Body of pancreas (tissue), 4 donors: ENCODE results near the gene TMEM182. TPM values are rescaled to one million over a fixed set of nuclear protein-coding genes. Genes with fewer than 3 reads are reported as not detected.

ENCODE experiments used
- ATAC-seq: fragments of 150-250 bp; one replicate; pipeline ENCODE4 v1.9.1; 2016
- DNase-seq, 4 donors: peaks; one replicate each; pipeline ENCODE4 v3.0.0-alpha.2; 2019
- H3K27ac ChIP-seq, 4 donors: fragments of 200-600 bp; sonication (generic); 1 replicate in 3 of 4; 2 replicates in 1 of 4; pipeline versions ENCODE4 v1.5.1 to v1.6.1; 2016 to 2019; ENCODE audit warnings: mild to moderate bottlenecking in 1 of 4, mixed read lengths in 1 of 4, moderate library complexity in 1 of 4
- H3K27me3 ChIP-seq, 2 donors: fragments of 200-600 bp; sonication (generic); one replicate each; pipeline ENCODE4 v1.6.0; 2016; ENCODE audit warnings: mild to moderate bottlenecking in 1 of 2
- H3K36me3 ChIP-seq, 2 donors: fragments of 200-600 bp; sonication (generic); replicated peaks in 1 of 2; 2 replicates each; pipeline ENCODE4 v1.5.1; 2016; ENCODE audit warnings: low read depth in 2 of 2; ENCODE audit not compliant: insufficient read depth in 1 of 2
- H3K4me1 ChIP-seq: fragments of 200-600 bp; sonication (generic); one replicate; pipeline ENCODE4 v1.6.0; 2016
- H3K4me3 ChIP-seq, 2 donors: fragments of 200-600 bp; sonication (generic); 1 replicate in 1 of 2; 2 replicates in 1 of 2; pipeline ENCODE4 v1.5.1; 2016 to 2019
- H3K9me3 ChIP-seq, 3 donors: fragments of 200-600 bp; sonication (generic); 1 replicate in 2 of 3; 2 replicates in 1 of 3; pipeline ENCODE4 v1.5.1; 2016
- POLR2A ChIP-seq, 3 donors: fragments of 450-650 bp; IDR thresholded peaks; one replicate each; pipeline ENCODE4 v1.6.1; 2016; ENCODE audit warnings: antibody characterized with exemption in 3 of 3, mild to moderate bottlenecking in 2 of 3
- WGBS, 2 donors: methylation state at CpG; one replicate each; pipeline ENCODE4 v1.1.5; 2017; 5-methylcytosine and 5-hydroxymethylcytosine counted together
- intact Hi-C: fragments of 100-400 bp; cut with DNase I; formaldehyde crosslinking; loops from one replicate; pipeline ENCODE4 v1.15.1; 2023
- total RNA-seq, 2 donors: library from RNA; depleted of rRNA; stranded (reverse); fragments of >200 nt; gene quantifications; one replicate each; pipeline ENCODE4 v1.1.0, GENCODE V29; 2016
- TF ChIP-seq, protein P1 (sequence below), 7 experiments: fragments of 450-650 bp in 4 of 7; fragments of 200-600 bp in 3 of 7; sonication (generic) in 3 of 7; IDR thresholded peaks; one replicate each; pipeline ENCODE4 v1.5.1; 2016 to 2019; ENCODE audit warnings: antibody characterized with exemption in 7 of 7

The TMEM182 gene
- total RNA-seq, 2 donors from 2014 or later, result 0.33 to 1.8 TPM

- ATAC-seq (no peak), DNase-seq (no peak)
- Histone ChIP-seq H3K4me1 (no peaks in the 10 kb centered on the region), H3K4me3 (no peak overlapping the region), H3K9me3 (no peaks in the 10 kb centered on the region), H3K27ac (no peak overlapping the region), H3K27me3 (no peaks in the 10 kb centered on the region), H3K36me3 (no peaks in the 10 kb centered on the region)
- intact Hi-C loops, result no loop called here
- WGBS, 2 donors, result 79 to 85% methylated on average over 3 to 5 of the region's 5 CpGs
- no peak for TF ChIP-seq POLR2A (IDR thresholded peaks at IDR 0.05)
- TF ChIP-seq, protein P1, sequence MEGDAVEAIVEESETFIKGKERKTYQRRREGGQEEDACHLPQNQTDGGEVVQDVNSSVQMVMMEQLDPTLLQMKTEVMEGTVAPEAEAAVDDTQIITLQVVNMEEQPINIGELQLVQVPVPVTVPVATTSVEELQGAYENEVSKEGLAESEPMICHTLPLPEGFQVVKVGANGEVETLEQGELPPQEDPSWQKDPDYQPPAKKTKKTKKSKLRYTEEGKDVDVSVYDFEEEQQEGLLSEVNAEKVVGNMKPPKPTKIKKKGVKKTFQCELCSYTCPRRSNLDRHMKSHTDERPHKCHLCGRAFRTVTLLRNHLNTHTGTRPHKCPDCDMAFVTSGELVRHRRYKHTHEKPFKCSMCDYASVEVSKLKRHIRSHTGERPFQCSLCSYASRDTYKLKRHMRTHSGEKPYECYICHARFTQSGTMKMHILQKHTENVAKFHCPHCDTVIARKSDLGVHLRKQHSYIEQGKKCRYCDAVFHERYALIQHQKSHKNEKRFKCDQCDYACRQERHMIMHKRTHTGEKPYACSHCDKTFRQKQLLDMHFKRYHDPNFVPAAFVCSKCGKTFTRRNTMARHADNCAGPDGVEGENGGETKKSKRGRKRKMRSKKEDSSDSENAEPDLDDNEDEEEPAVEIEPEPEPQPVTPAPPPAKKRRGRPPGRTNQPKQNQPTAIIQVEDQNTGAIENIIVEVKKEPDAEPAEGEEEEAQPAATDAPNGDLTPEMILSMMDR (IDR thresholded peaks at IDR 0.05), result no peak
These were observed 26.5 kb downstream of the TMEM182 start for GRCh38 chr2:102788216-102788884.

- Histone ChIP-seq H3K36me3 (no peaks in the 10 kb centered on the region), H3K9me3 (no peaks in the 10 kb centered on the region), H3K4me1 (no peaks in the 10 kb centered on the region), H3K27ac (no peak overlapping the region), H3K27me3 (no peaks in the 10 kb centered on the region), H3K4me3 (no peak overlapping the region)
- DNase-seq (no peak), ATAC-seq (no peak)
- TF ChIP-seq, protein P1 (IDR thresholded peaks at IDR 0.05), result no peak
- no peak for TF ChIP-seq POLR2A (IDR thresholded peaks at IDR 0.05)
- intact Hi-C loops, result no loop called here
- WGBS, 2 donors, result 74 to 94% methylated on average over 8 of the region's 8 CpGs
These were observed 27.0 kb downstream of the TMEM182 start for GRCh38 chr2:102788885-102789260.

DNA sequence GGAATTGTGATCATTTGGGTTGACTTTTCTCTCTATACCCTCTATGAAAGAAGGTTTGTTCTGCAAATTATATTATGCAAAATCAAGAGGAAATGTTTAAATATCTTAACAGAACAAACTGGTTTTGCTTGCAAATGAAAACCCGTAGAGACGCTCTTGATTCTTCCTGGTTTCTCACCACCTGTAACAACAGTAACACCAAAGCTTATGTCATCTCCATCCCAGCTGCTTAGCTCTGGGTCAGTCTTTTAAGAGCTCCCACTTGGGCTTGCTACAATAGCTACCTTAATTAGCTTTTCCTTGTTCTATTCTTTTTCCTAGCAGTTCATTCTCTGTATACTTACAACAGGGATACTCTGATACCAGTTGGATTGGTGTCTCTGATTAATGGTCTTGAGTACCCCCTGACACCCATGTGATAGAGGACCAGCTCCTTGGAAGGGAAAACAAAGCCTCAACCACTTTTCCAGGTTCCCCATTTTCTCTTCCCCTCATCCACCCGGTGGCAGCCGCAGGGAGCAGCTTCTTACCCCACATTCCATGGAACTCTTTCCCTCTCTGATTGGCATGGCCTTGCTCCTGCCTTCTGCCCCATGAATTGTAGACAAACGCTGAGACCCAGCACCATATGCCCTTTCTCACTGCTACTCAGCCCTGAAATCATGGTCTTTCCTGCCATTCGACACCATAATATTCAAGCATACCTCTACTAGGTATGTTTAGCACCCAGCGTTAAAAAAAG is 27.7 kb downstream of the TMEM182 start:
- Histone ChIP-seq H3K4me1 (no peaks in the 10 kb centered on the region), H3K9me3 (no peaks in the 10 kb centered on the region), H3K4me3 (no peak overlapping the region), H3K27me3 (no peaks in the 10 kb centered on the region), H3K27ac (no peak overlapping the region), H3K36me3 (no peaks in the 10 kb centered on the region)
- 75 to 83% methylated on average over 7 of the region's 7 CpGs for WGBS, 2 donors
- ATAC-seq (no peak), DNase-seq (no peak)
- intact Hi-C loops, result no loop called here
- no peak for TF ChIP-seq POLR2A (IDR thresholded peaks at IDR 0.05)
- TF ChIP-seq, protein P1 (IDR thresholded peaks at IDR 0.05), result no peak

GRCh38 chr2:102790091-102790455 is 28.2 kb downstream of the TMEM182 start:
- Histone ChIP-seq H3K27me3 (no peaks in the 10 kb centered on the region), H3K36me3 (no peaks in the 10 kb centered on the region), H3K4me1 (no peaks in the 10 kb centered on the region), H3K4me3 (no peak overlapping the region), H3K27ac (no peak overlapping the region), H3K9me3 (no peaks in the 10 kb centered on the region)
- intact Hi-C loops, result no loop called here
- 78 to 88% methylated on average over 3 of the region's 3 CpGs for WGBS, 2 donors
- DNase-seq (no peak), ATAC-seq (no peak)
- TF ChIP-seq POLR2A (IDR thresholded peaks at IDR 0.05), result no peak
- TF ChIP-seq, protein P1 (IDR thresholded peaks at IDR 0.05), result no peak
